LNCaP clone FGC (cell line): ENCODE results near the gene CD99L2.
"Not testable (repeated sequence)": the region's sequence is repeated elsewhere in the genome, so short reads cannot be mapped to it uniquely, and the experiment has no call there.

Experiments used
- DNase-seq: peaks from one replicate; pipeline ENCODE4 v3.0.0-alpha.2; 2011; ENCODE audit warnings: low read depth
- H3K4me3 ChIP-seq: 2 replicates; pipeline ENCODE4 v1.5.1; 2011; ENCODE audit warnings: mild to moderate bottlenecking, low read depth, low read length, control low read depth
- CTCF ChIP-seq: IDR thresholded peaks from 2 replicates; pipeline ENCODE4 v1.5.1; 2012; ENCODE audit warnings: mild to moderate bottlenecking; ENCODE audit not compliant: control insufficient read depth, insufficient read depth; ENCODE audit errors: extremely low read depth

The CD99L2 gene

GRCh38 chrX:150833454-150834056 is 64.9 kb downstream of the CD99L2 start:
- no peak for DNase-seq
- TF ChIP-seq CTCF = no peak
- H3K4me3 ChIP-seq = no peak overlapping the region

- no peak for TF ChIP-seq CTCF
- H3K4me3 ChIP-seq = no peak overlapping the region
- no peak for DNase-seq
Observed at GRCh38 chrX:150831863-150832262, 66.6 kb downstream of the CD99L2 start.

- H3K4me3 ChIP-seq = no peak overlapping the region
- no peak for DNase-seq
- no peak for TF ChIP-seq CTCF
Observed at GRCh38 chrX:150828785-150829184, 69.7 kb downstream of the CD99L2 start.

- not testable (repeated sequence) for H3K4me3 ChIP-seq, DNase-seq
Observed at GRCh38 chrX:150824352-150824751, 74.1 kb downstream of the CD99L2 start.

GRCh38 chrX:150823826-150824225 is 74.6 kb downstream of the CD99L2 start:
- H3K4me3 ChIP-seq, DNase-seq: not testable (repeated sequence)

- TF ChIP-seq CTCF = no peak
- DNase-seq = no peak
Observed at GRCh38 chrX:150821971-150822370, 76.5 kb downstream of the CD99L2 start.

GRCh38 chrX:150813922-150814321 is 84.5 kb downstream of the CD99L2 start:
- DNase-seq = no peak
- no peak overlapping the region for H3K4me3 ChIP-seq
- no peak for TF ChIP-seq CTCF

More at GRCh38 chrX:150821971-150822370, 76.5 kb downstream of the CD99L2 start:
- H3K4me3 ChIP-seq = no peak overlapping the region

GRCh38 chrX:150806827-150807226 is 91.6 kb downstream of the CD99L2 start:
- peak; percentile 75 for DNase-seq
- no peak overlapping the region for H3K4me3 ChIP-seq
- no peak for TF ChIP-seq CTCF
